B cell (primary cell): ENCODE results near the gene STXBP4. TPM values are rescaled to one million over a fixed set of nuclear protein-coding genes. Genes with fewer than 3 reads are reported as not detected.

Source experiments
- ATAC-seq: fragments of 200-7000 bp; cut with Tn5 transposase; one replicate; pipeline ENCODE4 v1.10.0; 2021; ENCODE audit warnings: low read depth, mild to moderate bottlenecking, moderate number of reproducible peaks, moderate library complexity
- CTCF ChIA-PET: fragments of 350-600 bp; sonication (Branson Sonifier 250); formaldehyde crosslinking; loops from one replicate; lab custom pipeline; 2021; ENCODE audit warnings: antibody characterized with exemption, inconsistent platforms; lab: Charles Lee
- POLR2A ChIA-PET: fragments of 350-600 bp; sonication (Branson Sonifier 250); formaldehyde crosslinking; loops from one replicate; lab custom pipeline; 2021; ENCODE audit warnings: antibody characterized with exemption; lab: Charles Lee
- DNase-seq: peaks from one replicate; pipeline ENCODE4 v3.0.0; 2013
- H2AFZ ChIP-seq: 2 replicates; pipeline ENCODE4 v1.6.1; 2012; ENCODE audit warnings: mild to moderate bottlenecking, low read depth, low read length; ENCODE audit not compliant: insufficient read depth, poor library complexity, severe bottlenecking
- H3K27ac ChIP-seq, 2 donors: 1 replicate in 1 of 2; 2 replicates in 1 of 2; pipeline ENCODE4 v1.5.1; 2012 to 2013; ENCODE audit warnings: low read length in 2 of 2, mild to moderate bottlenecking in 2 of 2, moderate library complexity in 1 of 2
- H3K27me3 ChIP-seq, 4 experiments: fragments of 200-600 bp in 1 of 4; sonication (generic) in 1 of 4; replicated peaks in 1 of 4; 1 replicate in 2 of 4; 2 replicates in 2 of 4; pipeline versions ENCODE4 v1.6.1 to v1.7.0; 2013 to 2016; ENCODE audit warnings: low read length in 3 of 4, mild to moderate bottlenecking in 2 of 4, mixed read lengths in 1 of 4, moderate library complexity in 1 of 4; ENCODE audit not compliant: insufficient read depth in 4 of 4, control insufficient read depth in 3 of 4; ENCODE audit errors: control extremely low read depth in 1 of 4
- H3K36me3 ChIP-seq, 2 experiments: replicated peaks in 1 of 2; 1 replicate in 1 of 2; 2 replicates in 1 of 2; pipeline versions ENCODE4 v1.6.1 to v1.7.1; 2013; ENCODE audit warnings: low read length in 1 of 2; ENCODE audit not compliant: insufficient read depth in 2 of 2, control insufficient read depth in 1 of 2; ENCODE audit errors: control extremely low read depth in 1 of 2, extremely low read depth in 1 of 2
- H3K4me1 ChIP-seq, 2 donors: fragments of 200-600 bp in 1 of 2; sonication (generic) in 1 of 2; 1 replicate in 1 of 2; 2 replicates in 1 of 2; pipeline versions ENCODE4 v1.5.1 to v1.6.1; 2013 to 2017; ENCODE audit warnings: low read length in 2 of 2; ENCODE audit not compliant: control insufficient read depth in 2 of 2, insufficient read depth in 2 of 2
- H3K4me2 ChIP-seq: replicated peaks from 2 replicates; pipeline ENCODE3; 2012; ENCODE audit warnings: mild to moderate bottlenecking, low read depth, low read length; ENCODE audit not compliant: poor library complexity, severe bottlenecking
- H3K4me3 ChIP-seq, 5 experiments: fragments of 200-600 bp in 1 of 5; sonication (generic) in 1 of 5; 1 replicate in 3 of 5; 2 replicates in 2 of 5; pipeline versions ENCODE4 v1.5.1 to v1.7.0; 2011 to 2016; ENCODE audit warnings: low read length in 4 of 5, mild to moderate bottlenecking in 4 of 5, low read depth in 2 of 5, control low read depth in 1 of 5, moderate library complexity in 1 of 5; ENCODE audit not compliant: insufficient read depth in 1 of 5; ENCODE audit errors: control extremely low read depth in 1 of 5, extremely low read depth in 1 of 5
- H3K79me2 ChIP-seq: fragments of 200-600 bp; sonication (generic); one replicate; pipeline ENCODE4 v1.6.0; 2016; ENCODE audit warnings: low read length; ENCODE audit not compliant: control insufficient read depth, insufficient read depth
- H3K9ac ChIP-seq: fragments of 200-600 bp; sonication (generic); 2 replicates; pipeline ENCODE4 v1.6.1; 2017; ENCODE audit warnings: mild to moderate bottlenecking, low read length, moderate library complexity
- H3K9me3 ChIP-seq, 3 donors: one replicate each; pipeline versions ENCODE4 v1.6.1 to v1.7.1; 2013; ENCODE audit warnings: low read length in 2 of 3; ENCODE audit not compliant: control insufficient read depth in 2 of 3, insufficient read depth in 1 of 3; ENCODE audit errors: control extremely low read depth in 1 of 3
- H4K20me1 ChIP-seq: 2 replicates; pipeline ENCODE4 v1.6.0; 2012; ENCODE audit warnings: mild to moderate bottlenecking, low read length; ENCODE audit not compliant: insufficient read depth, control insufficient read depth, poor library complexity, severe bottlenecking
- H3K27ac Mint-ChIP-seq: one replicate; pipeline ENCODE4 v1.8.0; 2021; ENCODE audit warnings: mixed read lengths
- H3K27me3 Mint-ChIP-seq: one replicate; pipeline ENCODE4 v1.8.0; 2021; ENCODE audit warnings: mixed read lengths
- H3K4me1 Mint-ChIP-seq: one replicate; pipeline ENCODE4 v1.8.0; 2021; ENCODE audit warnings: mixed read lengths
- H3K4me3 Mint-ChIP-seq: one replicate; pipeline ENCODE4 v1.8.0; 2021; ENCODE audit warnings: mixed read lengths
- H3K9me3 Mint-ChIP-seq: one replicate; pipeline ENCODE4 v1.8.0; 2022; ENCODE audit warnings: mixed read lengths; ENCODE audit not compliant: insufficient read depth
- CTCF ChIP-seq: fragments of 200-600 bp; IDR thresholded peaks from one replicate; pipeline ENCODE4 v1.8.0; 2022; ENCODE audit warnings: antibody characterized with exemption, mild to moderate bottlenecking
- EZH2 ChIP-seq: IDR thresholded peaks from 2 replicates; pipeline ENCODE4 v1.6.1; 2012; ENCODE audit warnings: borderline replicate concordance, low read depth, mild to moderate bottlenecking, moderate library complexity, low read length; ENCODE audit not compliant: insufficient read depth, poor library complexity, severe bottlenecking
- WGBS: methylation state at CpG from one replicate; pipeline ENCODE4 v1.1.5; 2013; ENCODE audit warnings: missing lambda C conversion rate; ENCODE audit not compliant: insufficient coverage; 5-methylcytosine and 5-hydroxymethylcytosine counted together
- intact Hi-C: fragments of 100-400 bp; cut with micrococcal nuclease; formaldehyde crosslinking; loops from one replicate; pipeline ENCODE4 v1.10.0; 2022
- polyA plus RNA-seq: library from polyadenylated mRNA; depleted of rRNA; stranded (reverse); fragments of >200 nt; gene quantifications from 2 replicates; pipeline ENCODE4 v1.2.3, GENCODE V29; 2012
- total RNA-seq, 2 donors: library from RNA; stranded (reverse); fragments of 120-200 nt in 1 of 2; gene quantifications; 1 replicate in 1 of 2; 2 replicates in 1 of 2; pipeline versions ENCODE4 v1.2.3 to v1.2.4, GENCODE V29; 2013 to 2022

The STXBP4 gene
- total and polyA plus RNA-seq, 2 donors (not counting 1 experiment from before 2014, with no cell fraction given), result 1.2 to 11.4 TPM

GRCh38 chr17:54937426-54937825, 31.1 kb upstream of the STXBP4 start:
- Histone ChIP-seq H3K79me2 (no peaks in the 10 kb centered on the region), H3K27ac (no peak overlapping the region), H3K4me1 (no peaks in the 10 kb centered on the region), H3K4me3 (no peak overlapping the region), H3K4me2 (no peak overlapping the region), H3K9ac (no peak overlapping the region), H2AFZ (no peak overlapping the region), H3K36me3 (no peaks in the 10 kb centered on the region), H3K9me3 (no peaks in the 10 kb centered on the region), H4K20me1 (no peaks in the 10 kb centered on the region), H3K27me3 (no peaks in the 10 kb centered on the region)
- Mint-ChIP-seq H3K4me1 (no peaks in the 10 kb centered on the region), H3K9me3 (no peaks in the 10 kb centered on the region), H3K4me3 (no peak overlapping the region), H3K27ac (no peak overlapping the region), H3K27me3 (no peaks in the 10 kb centered on the region)
- intact Hi-C loops, result no loop called here
- ChIA-PET POLR2A (no interaction called here), CTCF (no interaction called here)
- ATAC-seq, result no peak
- WGBS, result 86% methylated on average over 1 of the region's 1 CpG
- no peak for DNase-seq
- TF ChIP-seq CTCF, result no peak
- no peak for TF ChIP-seq EZH2

GRCh38 chr17:54941285-54941684, 27.3 kb upstream of the STXBP4 start:
- Histone ChIP-seq H3K27me3 (peaks cover 0 to under 1% (median 0%) of the 10 kb centered on the region in 4 experiments), H3K79me2 (no peaks in the 10 kb centered on the region), H3K9me3 (no peaks in the 10 kb centered on the region), H3K4me2 (no peak overlapping the region), H3K27ac (no peak overlapping the region), H4K20me1 (no peaks in the 10 kb centered on the region), H3K9ac (no peak overlapping the region), H3K4me1 (no peaks in the 10 kb centered on the region), H2AFZ (no peak overlapping the region), H3K4me3 (no peak overlapping the region), H3K36me3 (no peaks in the 10 kb centered on the region)
- Mint-ChIP-seq H3K9me3 (no peaks in the 10 kb centered on the region), H3K27me3 (no peaks in the 10 kb centered on the region), H3K27ac (no peak overlapping the region), H3K4me1 (no peaks in the 10 kb centered on the region), H3K4me3 (no peak overlapping the region)
- no CpG with 5 or more reads among the region's 1 CpG for WGBS
- intact Hi-C loops, result no loop called here
- no peak for TF ChIP-seq CTCF
- no peak for TF ChIP-seq EZH2
- DNase-seq (no peak), ATAC-seq (no peak)
- CTCF ChIA-PET, result no interaction called here
- POLR2A ChIA-PET, result no interaction called here
